Activated CD4-positive, alpha-beta T cell treated with anti-CD3 and anti-CD28 coated beads, Interleukin-2, amount 10 ng/mL, durations not matched to agents 7 days and 5 days (primary cell): Measurements from ENCODE around the gene JMY. TPM values are rescaled to one million over a fixed set of nuclear protein-coding genes. Genes with fewer than 3 reads are reported as not detected.
"Not testable (repeated sequence)": the region's sequence is repeated elsewhere in the genome, so short reads cannot be mapped to it uniquely, and the experiment has no call there.

Experiments used
- CTCF ChIA-PET: fragments of 350-600 bp; sonication (Branson Sonifier 250); formaldehyde crosslinking; loops from one replicate; lab custom pipeline; 2021; ENCODE audit warnings: antibody characterized with exemption; lab: Charles Lee
- POLR2A ChIA-PET: fragments of 350-600 bp; sonication (Branson Sonifier 250); formaldehyde crosslinking; loops from one replicate; lab custom pipeline; 2021; ENCODE audit warnings: antibody characterized with exemption; lab: Charles Lee
- DNase-seq: peaks from one replicate; pipeline ENCODE4 v3.0.0-alpha.2; 2020
- H3K27ac Mint-ChIP-seq: one replicate; pipeline ENCODE4 v1.8.0; 2021; ENCODE audit warnings: mild to moderate bottlenecking, moderate library complexity, mixed read lengths
- H3K27me3 Mint-ChIP-seq: one replicate; pipeline ENCODE4 v1.8.0; 2021; ENCODE audit warnings: mixed read lengths
- H3K36me3 Mint-ChIP-seq: one replicate; pipeline ENCODE4 v1.8.0; 2021; ENCODE audit warnings: low read depth, mixed read lengths
- H3K4me1 Mint-ChIP-seq: one replicate; pipeline ENCODE4 v1.8.0; 2021; ENCODE audit warnings: mixed read lengths
- H3K4me3 Mint-ChIP-seq: one replicate; pipeline ENCODE4 v1.8.0; 2021; ENCODE audit warnings: mild to moderate bottlenecking, moderate library complexity, mixed read lengths
- H3K9me3 Mint-ChIP-seq: one replicate; pipeline ENCODE4 v1.8.0; 2021; ENCODE audit warnings: mixed read lengths
- total RNA-seq, 2 experiments: library from RNA; stranded (reverse); gene quantifications; one replicate each; pipeline ENCODE4 v1.2.3, GENCODE V29; 2021

Gene JMY
- total RNA-seq, 2 experiments from 2014 or later: 4.5 to 4.8 TPM

DNA sequence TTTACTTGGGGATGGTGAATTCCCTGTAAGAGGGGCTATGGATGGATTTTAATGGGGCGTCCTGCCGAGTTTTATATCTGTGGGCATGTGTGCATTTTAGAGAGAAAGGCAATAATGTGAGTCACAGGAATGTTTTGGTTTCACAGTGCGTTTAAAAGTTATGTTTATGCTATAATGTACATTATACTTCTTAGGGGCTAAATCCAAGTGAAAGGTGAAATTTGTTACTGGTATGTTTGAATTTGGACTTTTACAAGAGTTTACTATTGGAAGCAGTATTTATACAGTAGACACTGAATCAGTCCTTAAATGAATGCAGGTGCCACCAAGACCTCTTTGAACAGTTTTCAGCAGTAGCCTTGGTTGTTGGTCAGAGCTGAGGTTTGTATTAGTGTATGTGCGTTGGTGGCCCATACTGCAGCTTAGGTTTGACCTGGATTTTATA is 5.6 kb downstream of the JMY start:
- no peaks in the 10 kb centered on the region for H3K9me3 Mint-ChIP-seq
- POLR2A ChIA-PET: no interaction called here
- no peaks in the 10 kb centered on the region for H3K27me3 Mint-ChIP-seq
- H3K4me3 Mint-ChIP-seq: no peak overlapping the region
- CTCF ChIA-PET: interaction anchor here (0.8 kb wide), 1 partner anchor 11 kb away, joined by 3 read pairs; no protein-coding TSS in a partner anchor
- peaks cover 47% of the 10 kb centered on the region for H3K4me1 Mint-ChIP-seq
- H3K27ac Mint-ChIP-seq: no peak overlapping the region
- DNase-seq: no peak
- H3K36me3 Mint-ChIP-seq: peaks cover 3% of the 10 kb centered on the region

DNA sequence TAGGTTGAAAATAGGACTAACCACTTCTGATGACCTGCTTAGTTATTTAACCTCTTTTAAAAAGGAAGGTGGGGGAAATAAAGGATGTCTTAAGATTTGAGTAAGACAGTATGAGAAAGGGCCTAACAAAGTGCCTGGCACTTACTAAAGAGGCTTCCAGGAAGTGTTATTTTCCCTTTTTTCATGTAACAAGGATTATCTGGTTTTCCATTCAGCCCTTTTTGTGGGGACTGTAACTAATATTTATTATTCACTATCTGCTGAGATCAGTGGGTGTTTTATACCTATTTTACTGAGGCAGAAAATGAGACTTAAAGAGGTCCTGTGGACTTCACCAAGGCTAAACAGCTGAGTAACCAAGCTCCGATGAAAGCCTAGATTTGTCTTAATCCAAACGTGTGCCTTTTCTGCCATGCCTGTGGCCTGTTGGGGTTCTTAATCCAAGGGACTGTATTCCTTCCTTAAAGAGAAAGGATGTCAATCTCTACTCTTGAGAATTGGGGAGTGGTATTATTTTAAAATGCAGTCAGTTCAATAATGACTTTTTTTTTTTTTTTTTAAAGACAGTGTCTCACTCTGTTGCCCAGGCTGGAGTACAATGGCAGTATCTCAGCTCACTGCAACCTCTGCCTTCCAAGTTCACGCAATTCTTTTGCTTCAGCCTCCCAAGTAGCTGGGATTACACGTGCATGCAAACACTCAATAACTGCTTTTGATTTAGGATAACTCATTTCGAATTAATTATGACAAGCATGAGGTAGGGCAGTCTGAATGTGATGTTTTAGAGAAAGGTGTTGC is 6.5 kb downstream of the JMY start:
- CTCF ChIA-PET: no interaction called here
- no peak overlapping the region for H3K4me3 Mint-ChIP-seq
- no peak overlapping the region for H3K27ac Mint-ChIP-seq
- POLR2A ChIA-PET: interaction anchor here (0.6 kb wide), 1 partner anchor 510 kb away, joined by 12 read pairs; no protein-coding TSS in a partner anchor
- H3K9me3 Mint-ChIP-seq: no peaks in the 10 kb centered on the region
- no peaks in the 10 kb centered on the region for H3K27me3 Mint-ChIP-seq
- no peak for DNase-seq
- H3K36me3 Mint-ChIP-seq: peaks cover 3% of the 10 kb centered on the region
- peaks cover 46% of the 10 kb centered on the region for H3K4me1 Mint-ChIP-seq

DNA sequence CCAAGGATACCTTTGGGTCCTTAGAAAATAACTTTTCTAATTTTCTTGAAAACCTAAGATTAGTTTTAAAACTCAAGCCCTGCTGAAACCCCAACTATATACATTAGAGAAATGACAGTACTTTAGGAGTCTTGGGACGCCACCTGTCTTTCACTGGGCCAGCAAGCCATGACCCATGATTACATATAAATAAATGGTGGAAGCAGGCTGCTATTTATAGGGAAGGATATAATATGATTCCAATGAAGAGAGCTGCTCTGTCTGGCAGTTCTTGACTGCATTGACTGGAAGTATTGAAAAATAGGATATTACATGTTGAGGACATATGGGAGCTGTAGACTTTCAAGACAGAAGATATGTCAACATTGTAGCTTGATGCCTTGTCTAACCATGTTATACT is 7.3 kb downstream of the JMY start:
- H3K27me3 Mint-ChIP-seq: no peaks in the 10 kb centered on the region
- H3K4me3 Mint-ChIP-seq: no peak overlapping the region
- no peak for DNase-seq
- H3K4me1 Mint-ChIP-seq: peaks cover 38% of the 10 kb centered on the region
- no peaks in the 10 kb centered on the region for H3K9me3 Mint-ChIP-seq
- peaks cover 3% of the 10 kb centered on the region for H3K36me3 Mint-ChIP-seq
- POLR2A ChIA-PET: no interaction called here
- CTCF ChIA-PET: no interaction called here
- H3K27ac Mint-ChIP-seq: no peak overlapping the region

DNA sequence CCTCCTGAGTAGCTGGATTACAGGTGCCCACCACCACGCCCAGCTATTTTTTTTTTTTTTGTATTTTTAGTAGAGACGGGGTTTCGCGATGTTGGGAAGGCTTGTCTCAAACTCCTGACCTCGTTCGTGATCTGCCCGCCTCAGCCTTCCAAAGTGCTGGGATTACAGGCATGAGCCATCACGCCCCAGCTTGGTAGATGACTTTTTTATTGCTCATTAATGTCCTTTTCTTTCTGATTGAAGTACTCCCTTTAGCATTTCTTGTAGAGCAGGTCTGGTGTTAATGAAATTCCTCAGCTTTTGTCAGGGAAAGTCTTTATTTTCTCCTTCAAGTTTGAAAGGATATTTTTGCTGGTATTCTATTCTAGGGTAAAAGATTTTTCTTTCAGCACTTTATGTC is 18.1 kb downstream of the JMY start:
- H3K4me1 Mint-ChIP-seq: not testable (repeated sequence)

DNA sequence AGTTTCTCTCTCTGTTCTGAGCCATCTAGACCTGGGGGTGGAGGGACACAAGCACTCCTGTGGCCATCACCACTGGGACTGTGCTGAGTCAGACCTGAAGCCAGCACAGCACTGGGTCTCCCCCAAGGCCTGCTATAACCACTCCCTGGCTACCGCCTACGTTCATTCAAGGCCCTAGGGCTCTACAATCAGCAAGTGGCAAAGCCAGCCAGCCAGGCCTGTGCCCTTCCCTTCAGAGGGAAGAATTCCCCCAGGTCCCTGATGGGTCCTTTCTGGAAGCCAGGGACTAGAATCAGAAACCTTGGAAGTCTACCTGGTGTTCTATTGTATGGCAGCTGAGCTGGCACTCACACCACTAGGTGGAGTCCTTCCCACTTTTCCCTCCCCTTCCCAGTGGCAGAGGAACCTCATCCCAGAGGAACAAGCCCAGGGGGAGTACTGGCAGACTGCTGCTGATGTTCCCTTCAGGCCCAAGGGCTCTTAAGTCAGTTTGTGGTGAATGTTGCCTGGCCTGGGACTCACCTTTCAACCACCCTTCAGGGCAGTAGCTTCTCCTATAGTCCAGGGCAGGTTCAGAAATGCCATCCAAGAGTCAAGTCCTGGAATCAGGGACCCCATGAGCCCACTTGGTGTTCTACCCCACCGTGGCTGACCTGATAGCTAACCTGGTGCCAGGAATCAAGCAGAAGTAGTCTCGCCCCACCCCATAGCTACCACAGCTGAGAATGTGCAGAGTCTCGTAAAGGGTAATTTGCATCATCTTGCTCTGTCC is 20.0 kb downstream of the JMY start:
- no peaks in the 10 kb centered on the region for H3K4me1 Mint-ChIP-seq
- peaks cover 2% of the 10 kb centered on the region for H3K9me3 Mint-ChIP-seq
- no peak for DNase-seq
- CTCF ChIA-PET: no interaction called here
- peaks cover 6% of the 10 kb centered on the region for H3K36me3 Mint-ChIP-seq
- H3K27me3 Mint-ChIP-seq: no peaks in the 10 kb centered on the region
- no peak overlapping the region for H3K4me3 Mint-ChIP-seq
- POLR2A ChIA-PET: no interaction called here
- no peak overlapping the region for H3K27ac Mint-ChIP-seq

More for the DNA sequence above, 18.1 kb downstream of the JMY start:
- H3K27ac Mint-ChIP-seq, H3K4me3 Mint-ChIP-seq, DNase-seq, H3K27me3 Mint-ChIP-seq, H3K36me3 Mint-ChIP-seq, H3K9me3 Mint-ChIP-seq, POLR2A ChIA-PET: not testable (repeated sequence)
- CTCF ChIA-PET: interaction anchor here (0.6 kb wide), 1 partner anchor 23 kb away, joined by 3 read pairs; no protein-coding TSS in a partner anchor

DNA sequence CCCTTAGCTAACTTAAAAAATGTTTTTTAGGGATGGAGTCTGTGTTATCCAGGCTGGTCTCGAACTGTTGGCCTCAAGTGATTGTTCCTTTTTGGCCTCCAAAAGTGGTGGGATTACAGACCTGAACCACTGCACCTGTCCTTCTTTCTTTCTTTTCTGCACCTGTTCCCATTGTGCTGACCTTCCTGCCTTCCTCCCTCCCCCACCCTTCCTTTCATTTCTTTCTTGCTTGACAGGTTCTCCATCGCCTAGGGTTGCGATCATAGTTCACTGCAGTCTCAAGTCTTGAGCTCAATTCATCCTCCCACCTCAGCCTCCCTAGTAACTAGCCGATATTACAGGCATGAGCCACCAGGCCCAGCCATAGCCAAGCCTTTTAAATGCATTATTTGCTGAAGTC is 20.6 kb downstream of the JMY start:
- POLR2A ChIA-PET: no interaction called here
- Mint-ChIP-seq H3K27ac (no peak overlapping the region), H3K4me1 (no peaks in the 10 kb centered on the region), H3K27me3 (no peaks in the 10 kb centered on the region), H3K4me3 (no peak overlapping the region), H3K36me3 (peaks cover 6% of the 10 kb centered on the region), H3K9me3 (peaks cover 2% of the 10 kb centered on the region)
- CTCF ChIA-PET: no interaction called here
- no peak for DNase-seq

DNA sequence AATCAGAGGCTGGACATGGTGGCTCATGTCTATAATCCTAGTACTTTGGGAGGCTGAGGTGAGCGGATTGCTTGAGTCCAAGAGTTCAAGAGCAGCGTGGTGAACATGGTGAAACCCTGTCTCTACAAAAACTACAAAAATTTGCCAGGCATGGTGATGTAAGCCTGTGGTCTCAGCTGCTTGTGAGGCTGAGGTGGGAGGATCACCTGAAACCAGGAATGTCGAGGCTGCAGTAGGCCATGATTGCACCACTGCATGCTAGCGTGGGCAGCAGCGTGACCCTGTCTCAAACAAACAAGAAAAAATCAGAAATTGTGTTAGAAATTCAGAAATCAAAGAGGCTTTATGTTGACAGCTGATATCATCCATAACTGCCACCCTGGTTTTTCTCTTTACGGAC is 21.4 kb downstream of the JMY start:
- Mint-ChIP-seq H3K9me3 (peaks cover 2% of the 10 kb centered on the region), H3K36me3 (peaks cover 6% of the 10 kb centered on the region), H3K27ac (no peak overlapping the region), H3K4me3 (no peak overlapping the region), H3K27me3 (no peaks in the 10 kb centered on the region), H3K4me1 (peaks cover 5% of the 10 kb centered on the region)
- POLR2A ChIA-PET: no interaction called here
- no peak for DNase-seq
- CTCF ChIA-PET: interaction anchor here (0.7 to 0.8 kb wide), 2 partner anchors 12 to 356 kb away, joined by 3 read pairs; no protein-coding TSS in a partner anchor

DNA sequence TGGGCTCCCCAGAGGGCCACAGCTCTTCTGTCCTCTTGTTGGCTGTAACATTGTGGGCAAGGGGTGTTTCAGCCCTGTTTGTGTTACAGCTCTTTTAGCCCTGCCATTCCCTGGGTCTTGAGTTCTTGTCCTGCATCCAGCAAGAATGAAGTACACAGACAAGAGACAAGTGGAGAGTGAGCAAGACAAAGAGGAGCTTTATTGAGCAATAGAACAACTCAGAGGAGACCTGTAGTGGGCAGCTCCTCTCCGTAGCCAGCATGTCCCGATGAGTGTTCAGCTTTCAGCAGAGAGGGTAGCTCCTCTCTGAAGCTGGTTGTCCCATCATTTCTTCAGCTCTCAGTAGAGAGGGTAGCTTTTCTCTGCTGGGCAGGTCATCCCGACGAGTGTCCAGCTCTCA is 22.9 kb downstream of the JMY start:
- Mint-ChIP-seq H3K36me3 (no peaks in the 10 kb centered on the region), H3K4me1 (peaks cover 15% of the 10 kb centered on the region), H3K9me3 (no peaks in the 10 kb centered on the region), H3K27me3 (no peaks in the 10 kb centered on the region), H3K27ac (no peak overlapping the region), H3K4me3 (no peak overlapping the region)
- ChIA-PET POLR2A (no interaction called here), CTCF (interaction anchor here (0.6 kb wide), 1 partner anchor 406 kb away, joined by 5 read pairs; no protein-coding TSS in a partner anchor)
- DNase-seq: no peak

DNA sequence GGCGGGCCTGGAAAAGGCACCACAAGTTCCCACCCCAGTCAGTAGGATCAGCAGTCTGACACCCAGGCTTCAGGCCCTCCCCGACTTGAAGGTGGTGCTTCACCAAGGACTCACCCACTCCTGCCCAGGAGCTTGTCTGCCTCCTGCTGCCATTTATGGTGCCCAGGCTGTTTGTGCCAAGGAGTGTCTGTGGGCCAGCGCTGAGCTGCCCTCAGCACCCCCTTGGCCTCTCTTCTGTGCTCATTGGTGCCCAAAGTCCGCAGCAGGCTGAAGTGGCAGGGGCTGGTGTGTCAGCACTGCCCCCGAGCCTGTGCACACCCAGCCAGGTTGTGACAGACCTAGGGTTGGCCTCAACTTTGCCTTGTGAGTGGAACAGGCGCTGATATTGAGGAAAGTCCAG is 23.5 kb downstream of the JMY start:
- no peak overlapping the region for H3K4me3 Mint-ChIP-seq
- no peaks in the 10 kb centered on the region for H3K9me3 Mint-ChIP-seq
- no peak for DNase-seq
- no peak overlapping the region for H3K27ac Mint-ChIP-seq
- CTCF ChIA-PET: interaction anchor here (1.5 kb wide), 1 partner anchor 9 kb away, joined by 3 read pairs; no protein-coding TSS in a partner anchor
- POLR2A ChIA-PET: no interaction called here
- no peaks in the 10 kb centered on the region for H3K27me3 Mint-ChIP-seq
- no peaks in the 10 kb centered on the region for H3K36me3 Mint-ChIP-seq
- peaks cover 15% of the 10 kb centered on the region for H3K4me1 Mint-ChIP-seq

DNA sequence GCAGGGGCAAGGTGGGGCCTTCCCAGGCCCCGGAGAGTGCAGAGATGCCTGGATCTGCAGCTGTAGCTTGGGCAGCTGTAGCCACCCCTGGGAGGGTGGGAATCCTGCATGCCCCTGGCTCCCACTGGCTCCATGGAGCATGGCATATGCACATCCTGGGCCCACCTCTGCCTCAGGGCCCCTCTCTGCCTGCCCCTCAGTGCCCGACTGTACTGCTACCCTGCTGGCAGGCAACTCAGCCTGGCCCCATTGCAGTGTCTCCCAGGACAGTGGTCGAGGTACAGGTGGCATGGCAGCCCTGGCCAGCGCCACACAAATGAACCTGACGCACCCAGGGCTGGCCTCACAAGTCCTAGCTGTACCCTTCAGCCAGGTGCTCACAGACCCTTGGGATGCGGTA is 23.9 kb downstream of the JMY start:
- CTCF ChIA-PET: interaction anchor here (0.7 to 1.5 kb wide), 2 partner anchors 9 to 673 kb away, joined by 3 read pairs; no protein-coding TSS in a partner anchor
- H3K36me3 Mint-ChIP-seq: no peaks in the 10 kb centered on the region
- peaks cover 15% of the 10 kb centered on the region for H3K4me1 Mint-ChIP-seq
- POLR2A ChIA-PET: interaction anchor here (0.7 kb wide), 1 partner anchor 10 kb away, joined by 3 read pairs; no protein-coding TSS in a partner anchor
- no peaks in the 10 kb centered on the region for H3K9me3 Mint-ChIP-seq
- H3K27me3 Mint-ChIP-seq: no peaks in the 10 kb centered on the region
- no peak overlapping the region for H3K27ac Mint-ChIP-seq
- DNase-seq: no peak
- H3K4me3 Mint-ChIP-seq: no peak overlapping the region

DNA sequence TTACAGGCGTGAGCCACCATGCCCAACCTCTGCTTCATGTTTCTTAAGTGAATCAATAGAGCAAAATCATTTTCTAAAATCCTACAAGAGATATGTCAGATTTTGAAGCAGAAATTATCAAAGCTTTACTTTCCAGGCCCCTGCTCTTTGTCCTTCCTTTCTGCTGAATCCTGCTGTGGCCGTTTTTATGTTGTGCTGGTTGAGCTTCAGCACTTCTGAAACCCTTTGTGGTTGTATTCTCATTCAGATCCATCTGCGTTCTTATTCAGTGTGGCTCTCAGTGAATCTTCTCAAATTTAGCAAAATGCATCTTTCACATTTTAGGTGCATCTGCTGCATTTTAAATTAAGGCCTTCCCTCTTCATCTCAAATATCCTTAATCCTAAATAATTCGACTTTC is 26.0 kb downstream of the JMY start:
- H3K27ac Mint-ChIP-seq: no peak overlapping the region
- no peaks in the 10 kb centered on the region for H3K9me3 Mint-ChIP-seq
- DNase-seq: no peak
- H3K36me3 Mint-ChIP-seq: no peaks in the 10 kb centered on the region
- H3K4me3 Mint-ChIP-seq: no peak overlapping the region
- CTCF ChIA-PET: no interaction called here
- no peaks in the 10 kb centered on the region for H3K27me3 Mint-ChIP-seq
- peaks cover 15% of the 10 kb centered on the region for H3K4me1 Mint-ChIP-seq
- POLR2A ChIA-PET: no interaction called here

DNA sequence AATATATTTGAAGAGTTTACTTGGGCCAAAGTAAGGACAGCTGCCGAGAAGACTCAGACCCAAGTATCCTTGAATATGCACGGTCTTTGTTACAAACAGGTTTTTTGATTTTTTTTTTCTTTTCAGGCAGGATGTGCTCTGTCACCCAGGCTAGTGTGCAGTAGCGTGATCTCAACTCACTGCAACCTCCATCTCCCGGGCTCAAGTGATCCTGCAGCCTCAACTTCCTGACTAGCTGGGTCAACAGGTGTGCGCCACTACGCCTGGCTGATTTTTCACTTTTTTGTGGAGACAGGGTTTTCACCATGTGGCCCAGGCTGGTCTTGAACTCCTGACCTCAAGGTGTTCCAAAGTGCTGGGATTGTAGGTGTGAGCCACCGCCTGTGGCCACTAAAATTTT is 27.4 kb downstream of the JMY start:
- H3K36me3 Mint-ChIP-seq: no peaks in the 10 kb centered on the region
- no peaks in the 10 kb centered on the region for H3K9me3 Mint-ChIP-seq
- no peak for DNase-seq
- H3K27me3 Mint-ChIP-seq: no peaks in the 10 kb centered on the region
- peaks cover 15% of the 10 kb centered on the region for H3K4me1 Mint-ChIP-seq
- CTCF ChIA-PET: no interaction called here
- no peak overlapping the region for H3K4me3 Mint-ChIP-seq
- POLR2A ChIA-PET: no interaction called here
- H3K27ac Mint-ChIP-seq: no peak overlapping the region

DNA sequence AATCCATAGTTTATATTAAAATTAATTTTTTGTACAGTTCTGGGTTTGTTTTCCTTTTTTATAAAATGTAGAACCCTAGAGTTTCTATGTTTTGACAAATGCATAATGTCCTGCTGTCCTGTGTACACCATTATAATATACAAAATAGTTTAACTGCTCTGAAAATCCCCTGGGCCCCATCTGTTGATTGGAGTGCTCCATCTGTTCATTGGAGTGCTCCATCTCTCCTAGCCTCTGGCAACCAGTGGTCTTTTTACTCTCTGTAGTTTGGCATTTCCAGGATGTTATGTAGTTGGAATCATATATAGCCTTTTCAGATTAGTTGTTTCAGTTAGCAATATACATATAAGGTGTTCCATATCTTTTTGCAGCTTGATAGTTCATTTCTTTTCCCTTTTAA is 31.2 kb downstream of the JMY start:
- Mint-ChIP-seq H3K4me1 (peaks cover 10% of the 10 kb centered on the region), H3K9me3 (no peaks in the 10 kb centered on the region), H3K36me3 (no peaks in the 10 kb centered on the region), H3K27me3 (no peaks in the 10 kb centered on the region), H3K4me3 (no peak overlapping the region), H3K27ac (no peak overlapping the region)
- CTCF ChIA-PET: no interaction called here
- POLR2A ChIA-PET: no interaction called here
- no peak for DNase-seq
